ENCODE results near the gene HELT.
"Not testable (repeated sequence)": the region's sequence is repeated elsewhere in the genome, so short reads cannot be mapped to it uniquely, and the experiment has no call there.

HELT gene

DNA sequence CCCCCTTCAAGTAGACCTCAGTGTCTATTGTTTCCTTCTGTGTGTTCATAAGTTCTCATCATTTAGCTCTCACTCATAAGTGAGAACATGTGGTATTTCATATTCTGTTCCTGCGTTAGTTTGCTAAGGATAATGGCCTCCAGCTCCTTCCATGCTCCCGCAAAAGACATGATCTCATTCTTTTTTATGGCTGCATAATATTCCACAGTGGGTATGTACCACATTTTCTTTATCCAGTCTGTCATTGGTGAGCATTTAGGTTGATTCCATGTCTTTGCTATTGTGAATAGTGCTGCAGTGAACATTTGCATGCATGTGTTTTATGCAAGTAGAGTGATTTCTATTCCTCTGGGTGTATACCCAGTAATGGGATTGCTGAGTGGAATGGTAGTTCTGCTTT lies 41.9 kb upstream of the HELT start:
- not testable (repeated sequence) for H3K27me3 ChIP-seq (ENCODE audit: insufficient read depth, low read length); H3K14ac ChIP-seq (ENCODE audit: low read length); H3K23ac ChIP-seq (ENCODE audit: low read length); H2AFZ ChIP-seq (ENCODE audit: insufficient read depth, low read length, poor library complexity); H3K4me3 ChIP-seq (ENCODE audit: low read depth, low read length); H2BK12ac ChIP-seq (ENCODE audit: low read length); H2AK5ac ChIP-seq (ENCODE audit: low read length); H3K79me1 ChIP-seq (ENCODE audit: low read length); H3K9me3 ChIP-seq (ENCODE audit: insufficient read depth, low read depth, low read length); H3K4me1 ChIP-seq (ENCODE audit: control insufficient read depth in 1 of 2, insufficient read depth in 2 of 2, low read length in 2 of 2); H4K12ac ChIP-seq (ENCODE audit: low read depth, low read length); H3K27ac ChIP-seq (ENCODE audit: low read depth, low read length); H4K91ac ChIP-seq (ENCODE audit: low read depth, low read length); DNase-seq; H3K4me2 ChIP-seq (ENCODE audit: low read length); H3K79me2 ChIP-seq (ENCODE audit: control insufficient read depth, insufficient read depth, low read length, poor library complexity); H3K18ac ChIP-seq (ENCODE audit: low read length); H2BK120ac ChIP-seq (ENCODE audit: insufficient read depth, low read length, poor library complexity); H4K8ac ChIP-seq (ENCODE audit: low read depth, low read length); H3K36me3 ChIP-seq (ENCODE audit: control insufficient read depth in 1 of 2, insufficient read depth in 2 of 2, low read length in 2 of 2); H2BK5ac ChIP-seq (ENCODE audit: low read depth, low read length, poor library complexity); H3K4ac ChIP-seq (ENCODE audit: low read depth, low read length); H3K9ac ChIP-seq (ENCODE audit: low read length)
- WGBS (ENCODE audit: extremely low coverage, insufficient coverage, insufficient read length): no CpG with 5 or more reads among the region's 2 CpGs

DNA sequence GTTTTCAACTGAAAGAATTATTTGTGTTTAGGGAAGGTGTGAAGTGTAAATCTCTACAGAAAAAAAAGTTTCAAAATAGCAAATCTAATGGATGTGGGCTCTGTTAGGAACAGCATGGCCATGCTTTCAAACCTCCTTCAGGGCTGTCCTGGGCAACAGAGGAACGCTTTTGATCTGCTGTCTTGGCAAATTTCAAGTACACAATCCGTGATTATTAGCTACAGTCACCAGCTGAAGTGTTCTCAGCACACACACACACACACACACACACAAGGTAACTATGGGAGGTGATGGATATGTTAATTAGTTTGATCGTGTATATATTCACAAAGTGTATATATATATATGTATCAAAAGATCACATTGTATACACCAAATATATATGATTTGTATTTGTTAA lies 40.5 kb upstream of the HELT start:
- no peak for DNase-seq
- Histone ChIP-seq H2AK5ac (ENCODE audit: low read length) (no peak overlapping the region), H3K9ac (ENCODE audit: low read length) (no peak overlapping the region), H3K4ac (ENCODE audit: low read depth, low read length) (no peak overlapping the region), H3K4me3 (ENCODE audit: low read depth, low read length) (no peak overlapping the region), H3K23ac (ENCODE audit: low read length) (no peak overlapping the region), H3K4me2 (ENCODE audit: low read length) (no peak overlapping the region), H3K27me3 (ENCODE audit: insufficient read depth, low read length) (no peaks in the 10 kb centered on the region), H3K4me1 (ENCODE audit: control insufficient read depth in 1 of 2, insufficient read depth in 2 of 2, low read length in 2 of 2) (no peaks in the 10 kb centered on the region), H3K27ac (ENCODE audit: low read depth, low read length) (no peak overlapping the region), H4K91ac (ENCODE audit: low read depth, low read length) (no peak overlapping the region), H3K14ac (ENCODE audit: low read length) (no peak overlapping the region), H2BK5ac (ENCODE audit: low read depth, low read length, poor library complexity) (no peak overlapping the region), H3K9me3 (ENCODE audit: insufficient read depth, low read depth, low read length) (no peaks in the 10 kb centered on the region), H2AFZ (ENCODE audit: insufficient read depth, low read length, poor library complexity) (no peak overlapping the region), H3K79me2 (ENCODE audit: control insufficient read depth, insufficient read depth, low read length, poor library complexity) (no peaks in the 10 kb centered on the region), H4K12ac (ENCODE audit: low read depth, low read length) (no peak overlapping the region), H3K36me3 (ENCODE audit: control insufficient read depth in 1 of 2, insufficient read depth in 2 of 2, low read length in 2 of 2) (no peaks in the 10 kb centered on the region), H4K8ac (ENCODE audit: low read depth, low read length) (no peak overlapping the region), H3K18ac (ENCODE audit: low read length) (no peak overlapping the region), H3K79me1 (ENCODE audit: low read length) (no peaks in the 10 kb centered on the region), H2BK120ac (ENCODE audit: insufficient read depth, low read length, poor library complexity) (no peak overlapping the region), H2BK12ac (ENCODE audit: low read length) (no peak overlapping the region)
- WGBS (ENCODE audit: extremely low coverage, insufficient coverage, insufficient read length): no CpG with 5 or more reads among the region's 3 CpGs

- Histone ChIP-seq H3K18ac (ENCODE audit: low read length) (no peak overlapping the region), H3K4ac (ENCODE audit: low read depth, low read length) (no peak overlapping the region), H3K27ac (ENCODE audit: low read depth, low read length) (no peak overlapping the region), H3K4me2 (ENCODE audit: low read length) (no peak overlapping the region), H3K36me3 (ENCODE audit: control insufficient read depth in 1 of 2, insufficient read depth in 2 of 2, low read length in 2 of 2) (no peaks in the 10 kb centered on the region), H3K27me3 (ENCODE audit: insufficient read depth, low read length) (no peaks in the 10 kb centered on the region), H3K9ac (ENCODE audit: low read length) (no peak overlapping the region), H4K91ac (ENCODE audit: low read depth, low read length) (no peak overlapping the region), H2BK5ac (ENCODE audit: low read depth, low read length, poor library complexity) (no peak overlapping the region), H3K23ac (ENCODE audit: low read length) (no peak overlapping the region), H3K79me2 (ENCODE audit: control insufficient read depth, insufficient read depth, low read length, poor library complexity) (no peaks in the 10 kb centered on the region), H2BK120ac (ENCODE audit: insufficient read depth, low read length, poor library complexity) (no peak overlapping the region), H3K14ac (ENCODE audit: low read length) (no peak overlapping the region), H4K12ac (ENCODE audit: low read depth, low read length) (no peak overlapping the region), H3K9me3 (ENCODE audit: insufficient read depth, low read depth, low read length) (no peaks in the 10 kb centered on the region), H3K4me3 (ENCODE audit: low read depth, low read length) (no peak overlapping the region), H2BK12ac (ENCODE audit: low read length) (no peak overlapping the region), H2AK5ac (ENCODE audit: low read length) (no peak overlapping the region), H4K8ac (ENCODE audit: low read depth, low read length) (no peak overlapping the region), H3K79me1 (ENCODE audit: low read length) (no peaks in the 10 kb centered on the region), H2AFZ (ENCODE audit: insufficient read depth, low read length, poor library complexity) (no peak overlapping the region), H3K4me1 (ENCODE audit: control insufficient read depth in 1 of 2, insufficient read depth in 2 of 2, low read length in 2 of 2) (no peaks in the 10 kb centered on the region)
- no CpG with 5 or more reads among the region's 6 CpGs for WGBS (ENCODE audit: extremely low coverage, insufficient coverage, insufficient read length)
- no peak for DNase-seq
These were observed 40.1 kb upstream of the HELT start for GRCh38 chr4:184978211-184978610.

DNA sequence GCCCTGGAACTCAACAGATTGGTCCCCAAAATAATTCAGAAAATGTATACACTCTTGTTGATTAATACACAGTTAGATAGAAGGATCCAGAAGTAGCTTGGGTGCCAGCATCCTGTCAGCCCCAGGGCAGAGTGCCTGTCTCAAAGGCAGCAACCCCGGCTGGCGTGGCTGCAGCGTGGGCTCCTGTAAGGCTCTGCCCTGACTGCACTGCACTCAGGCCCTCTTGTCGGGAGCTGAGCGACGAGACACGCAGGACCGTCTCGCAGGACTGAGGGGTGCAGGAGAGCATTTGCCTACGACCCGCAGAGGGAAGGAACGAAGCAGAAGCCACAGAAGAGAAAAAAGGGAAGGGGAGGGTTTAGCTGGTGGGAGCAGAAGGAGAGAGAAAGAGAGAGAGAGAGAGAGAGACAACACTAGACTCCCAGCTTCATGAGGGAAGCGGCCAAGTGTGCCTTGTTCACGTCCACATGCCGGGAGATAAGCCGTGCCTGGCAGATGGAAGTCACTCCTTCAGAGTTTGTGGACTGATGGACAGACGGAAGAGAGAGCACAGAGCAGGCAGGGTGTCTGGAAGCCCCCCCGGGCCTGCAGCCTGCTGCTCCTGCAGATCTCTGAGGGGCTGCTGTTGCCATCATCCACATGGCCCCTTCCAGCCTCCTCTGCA lies 38.7 kb upstream of the HELT start:
- H2BK5ac ChIP-seq (ENCODE audit: low read depth, low read length, poor library complexity): no peak overlapping the region
- no peak overlapping the region for H2AK5ac ChIP-seq (ENCODE audit: low read length)
- no peak overlapping the region for H3K4me3 ChIP-seq (ENCODE audit: low read depth, low read length)
- H3K79me2 ChIP-seq (ENCODE audit: control insufficient read depth, insufficient read depth, low read length, poor library complexity): no peaks in the 10 kb centered on the region
- H2BK120ac ChIP-seq (ENCODE audit: insufficient read depth, low read length, poor library complexity): no peak overlapping the region
- H4K91ac ChIP-seq (ENCODE audit: low read depth, low read length): no peak overlapping the region
- H3K4ac ChIP-seq (ENCODE audit: low read depth, low read length): no peak overlapping the region
- no peak for DNase-seq
- no peaks in the 10 kb centered on the region for H3K79me1 ChIP-seq (ENCODE audit: low read length)
- no peak overlapping the region for H3K4me2 ChIP-seq (ENCODE audit: low read length)
- H3K9me3 ChIP-seq (ENCODE audit: insufficient read depth, low read depth, low read length): no peaks in the 10 kb centered on the region
- H3K27ac ChIP-seq (ENCODE audit: low read depth, low read length): no peak overlapping the region
- no peak overlapping the region for H2BK12ac ChIP-seq (ENCODE audit: low read length)
- no CpG with 5 or more reads among the region's 18 CpGs for WGBS (ENCODE audit: extremely low coverage, insufficient coverage, insufficient read length)
- no peak overlapping the region for H3K23ac ChIP-seq (ENCODE audit: low read length)
- no peak overlapping the region for H3K14ac ChIP-seq (ENCODE audit: low read length)
- H4K8ac ChIP-seq (ENCODE audit: low read depth, low read length): no peak overlapping the region
- no peak overlapping the region for H3K18ac ChIP-seq (ENCODE audit: low read length)
- H3K36me3 ChIP-seq (ENCODE audit: control insufficient read depth in 1 of 2, insufficient read depth in 2 of 2, low read length in 2 of 2): no peaks in the 10 kb centered on the region
- no peaks in the 10 kb centered on the region for H3K27me3 ChIP-seq (ENCODE audit: insufficient read depth, low read length)
- no peak overlapping the region for H4K12ac ChIP-seq (ENCODE audit: low read depth, low read length)
- H3K4me1 ChIP-seq (ENCODE audit: control insufficient read depth in 1 of 2, insufficient read depth in 2 of 2, low read length in 2 of 2): no peaks in the 10 kb centered on the region
- no peak overlapping the region for H2AFZ ChIP-seq (ENCODE audit: insufficient read depth, low read length, poor library complexity)
- no peak overlapping the region for H3K9ac ChIP-seq (ENCODE audit: low read length)
